K562 (cell line): ENCODE data around the gene HSPB6. TPM values are rescaled to one million over a fixed set of nuclear protein-coding genes. Genes with fewer than 3 reads are reported as not detected.

Experiments
- ADNP ChIP-seq: fragments of 200-800 bp; sonication (Bioruptor generic); IDR thresholded peaks from 2 replicates; pipeline ENCODE4 v1.6.1; 2016; ENCODE audit warnings: missing genetic modification characterization, missing compliant biosample characterization
- CLOCK ChIP-seq: fragments of 250-450 bp; sonication (Bioruptor Pico); IDR thresholded peaks from 2 replicates; pipeline ENCODE4 v1.4.0; 2020; ENCODE audit warnings: mild to moderate bottlenecking, moderate library complexity, borderline replicate concordance
- ETV1 ChIP-seq: fragments of 450-650 bp; conservative IDR thresholded peaks from 2 replicates; pipeline ENCODE4 v1.6.1; 2016; ENCODE audit warnings: missing genetic modification characterization, control low read depth, low read depth, missing compliant biosample characterization
- EZH2 ChIP-seq: IDR thresholded peaks from 2 replicates; pipeline ENCODE4 v1.6.1; 2012; ENCODE audit warnings: low read depth, mild to moderate bottlenecking, inconsistent platforms, low read length, borderline replicate concordance
- JUNB ChIP-seq: fragments of 450-650 bp; formaldehyde crosslinking; conservative IDR thresholded peaks from 2 replicates; pipeline ENCODE4 v1.4.0; 2020; ENCODE audit warnings: mild to moderate bottlenecking
- KAT2B ChIP-seq: IDR thresholded peaks from one replicate; pipeline ENCODE4 v1.6.1; 2012; ENCODE audit warnings: low read depth, mild to moderate bottlenecking, control low read depth, inconsistent platforms, low read length, moderate library complexity
- SETDB1 ChIP-seq: IDR thresholded peaks from one replicate; pipeline ENCODE4 v1.6.1; 2012; ENCODE audit warnings: low read length, control low read depth, inconsistent platforms
- TAF1 ChIP-seq: IDR thresholded peaks from 2 replicates; pipeline ENCODE4 v1.6.1; 2011; ENCODE audit warnings: mild to moderate bottlenecking, low read length, moderate library complexity; ENCODE audit not compliant: insufficient read depth, control insufficient read depth, severe bottlenecking; ENCODE audit errors: extremely low read depth
- TCFL5 ChIP-seq: fragments of 250-450 bp; sonication (Bioruptor Pico); conservative IDR thresholded peaks from 2 replicates; pipeline ENCODE4 v1.6.1; 2021; ENCODE audit warnings: mild to moderate bottlenecking, moderate library complexity, matching md5 sums
- TEAD4 ChIP-seq, 2 experiments: sonication (generic) in 1 of 2; formaldehyde crosslinking in 1 of 2; IDR thresholded peaks; 2 replicates each; pipeline versions ENCODE4 v1.6.1 to v1.8.0; 2012 to 2022; ENCODE audit warnings: borderline replicate concordance in 1 of 2, inconsistent platforms in 1 of 2, low read length in 1 of 2, mild to moderate bottlenecking in 1 of 2, missing genetic modification reagents in 1 of 2
- UBTF ChIP-seq, 2 experiments: IDR thresholded peaks; 2 replicates each; pipeline ENCODE4 v1.6.1; 2012; ENCODE audit warnings: improper control_type of control experiment in 2 of 2, low read depth in 2 of 2, low read length in 2 of 2, borderline replicate concordance in 1 of 2
- YY1 ChIP-seq, 3 experiments: IDR thresholded peaks; 2 replicates each; pipeline ENCODE4 v1.6.1; 2011; ENCODE audit warnings: low read length in 2 of 3, mild to moderate bottlenecking in 2 of 3, moderate library complexity in 2 of 3, borderline replicate concordance in 1 of 3, control low read depth in 1 of 3, low read depth in 1 of 3; ENCODE audit not compliant: insufficient read depth in 3 of 3, insufficient replicate concordance in 2 of 3, control insufficient read depth in 1 of 3, insufficient read length in 1 of 3; ENCODE audit errors: extremely low read depth in 1 of 3
- ZNF12 ChIP-seq: sonication (generic); formaldehyde crosslinking; IDR thresholded peaks from 2 replicates; pipeline ENCODE4 v1.4.0; 2020; ENCODE audit warnings: mild to moderate bottlenecking, missing genetic modification reagents
- ZNF592 ChIP-seq: fragments of 450-650 bp; IDR thresholded peaks from 2 replicates; pipeline ENCODE4 v1.6.1; 2017; ENCODE audit warnings: antibody characterized with exemption, mild to moderate bottlenecking
- ZNF785 ChIP-seq: fragments of 250-450 bp; sonication (Bioruptor Pico); IDR thresholded peaks from 2 replicates; pipeline ENCODE4 v1.4.0; 2020; ENCODE audit warnings: mild to moderate bottlenecking
- polyA plus RNA-seq, 8 experiments: library from polyadenylated mRNA; depleted of rRNA in 4 of 8; stranded (reverse) in 5 of 8; unstranded in 3 of 8; fragments of >200 nt; fragmentation: Nextera tagmentation in 2 of 8; fragmentation: Illumina TruSeq in 1 of 8; extraction: Ambion mirVana in 2 of 8; extraction: Trizol in 1 of 8; gene quantifications; 2 replicates each; pipeline versions ENCODE4 v1.2.1 to v1.2.3, GENCODE V29; 2011 to 2014; ENCODE audit warnings: inconsistent platforms in 1 of 8, missing spikeins in 1 of 8
- total RNA-seq, 7 experiments: library from RNA; depleted of rRNA in 6 of 7; stranded (reverse); fragments of >200 nt in 6 of 7; fragmentation: Illumina TruSeq in 2 of 7; extraction: Trizol in 2 of 7; gene quantifications; 2 replicates each; pipeline versions ENCODE4 v1.2.1 to v1.2.3, GENCODE V29; 2011 to 2021; ENCODE audit warnings: low replicate concordance in 1 of 7

HSPB6 gene
- total and polyA plus RNA-seq, 9 of the 15 experiments (the other 6 are each of a cell fraction or from before 2014, with no cell fraction given), result 0.55 TPM; not detected in 8

- TF ChIP-seq ZNF592 (no peak; the same call in 1 of the 2 replicates), KAT2B (no peak), TAF1 (peak; percentile 26), ZNF12 (peak; percentile 33; the same call in 1 of the 2 replicates), SETDB1 (no peak), TEAD4 (IDR thresholded peaks at IDR 0.05; ENCODE audit: low read length) (peak; percentile 54), TEAD4 (CRISPR knock-in tag; IDR thresholded peaks at IDR 0.05; ENCODE audit: borderline replicate concordance) (no peak), CLOCK (CRISPR knock-in tag) (no peak), ZNF785 (no peak), YY1 (IDR thresholded peaks at IDR 0.05; ENCODE audit: borderline replicate concordance in 1 of 3, control insufficient read depth in 1 of 3, extremely low read depth in 1 of 3, insufficient read depth in 3 of 3, insufficient read length in 1 of 3, insufficient replicate concordance in 2 of 3, low read depth in 1 of 3, low read length in 2 of 3) (peak in 2 of 3 experiments; percentile 62 to 89), EZH2 (no peak), TCFL5 (no peak), UBTF (IDR thresholded peaks at IDR 0.05; ENCODE audit: borderline replicate concordance in 1 of 2, low read depth in 2 of 2, low read length in 2 of 2) (no peak), ETV1 (peak; percentile 96), JUNB (CRISPR knock-in tag) (no peak), ADNP (tag) (no peak)
These were observed 1.1 kb upstream of the HSPB6 start, which contains the start of gene PROSER3 (continued) for GRCh38 chr19:35757749-35758608.
